GM18520 (cell line): Measurements from ENCODE around the gene FBXO31.
A peak's percentile ranks its signal among the peaks of the same experiment; 100 is the strongest.
"Not testable (repeated sequence)": the region's sequence is repeated elsewhere in the genome, so short reads cannot be mapped to it uniquely, and the experiment has no call there.

Experiments
- ATAC-seq: cut with Tn5 transposase; IDR thresholded peaks from one replicate; pipeline ENCODE4 v1.9.1; 2021; ENCODE audit not compliant: unreplicated experiment

Gene FBXO31

DNA sequence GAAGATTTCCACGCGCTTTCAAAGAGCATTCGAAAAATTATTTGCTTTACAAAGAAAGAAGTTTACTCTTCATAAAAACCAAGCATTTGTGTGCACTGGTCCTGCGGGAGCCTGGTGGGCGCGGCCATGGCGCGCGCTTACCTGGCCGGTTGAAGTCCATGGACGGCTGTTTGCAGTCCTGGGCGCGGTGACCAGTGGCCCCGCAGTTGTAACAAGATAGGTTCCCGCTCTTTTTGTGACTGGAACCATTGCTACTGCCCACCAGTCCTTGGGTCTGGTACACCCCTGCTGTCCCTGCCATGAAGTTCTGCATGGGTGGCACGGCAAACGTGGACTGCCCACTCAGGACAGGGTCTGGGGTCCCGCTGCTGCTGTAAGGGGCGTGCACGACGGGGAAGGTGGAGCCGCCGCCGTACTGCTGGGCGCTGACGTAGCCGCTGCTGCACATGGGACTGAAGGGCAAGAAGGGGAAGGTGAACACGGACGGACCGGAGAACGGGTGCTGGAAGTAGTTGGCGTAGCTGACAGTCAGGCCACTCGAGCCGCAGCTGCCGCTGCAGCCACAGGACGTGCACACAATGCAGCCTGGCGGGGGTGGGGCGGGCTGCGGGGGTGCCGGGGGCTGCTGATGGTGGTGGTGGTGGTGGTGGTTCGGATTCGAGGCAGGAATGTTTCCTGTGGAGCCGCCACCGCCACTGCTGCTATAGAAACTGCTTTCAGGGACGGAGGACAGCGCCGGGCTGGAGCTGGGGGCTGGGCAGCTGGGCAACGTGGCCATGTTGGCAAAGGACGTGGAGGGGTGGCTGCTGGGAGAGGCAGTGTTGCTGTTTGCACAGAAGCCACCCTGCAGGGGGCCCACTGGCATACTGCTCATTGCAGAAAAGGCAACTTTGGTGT is 28.0 kb upstream of the FBXO31 start:
- ATAC-seq, result no peak

DNA sequence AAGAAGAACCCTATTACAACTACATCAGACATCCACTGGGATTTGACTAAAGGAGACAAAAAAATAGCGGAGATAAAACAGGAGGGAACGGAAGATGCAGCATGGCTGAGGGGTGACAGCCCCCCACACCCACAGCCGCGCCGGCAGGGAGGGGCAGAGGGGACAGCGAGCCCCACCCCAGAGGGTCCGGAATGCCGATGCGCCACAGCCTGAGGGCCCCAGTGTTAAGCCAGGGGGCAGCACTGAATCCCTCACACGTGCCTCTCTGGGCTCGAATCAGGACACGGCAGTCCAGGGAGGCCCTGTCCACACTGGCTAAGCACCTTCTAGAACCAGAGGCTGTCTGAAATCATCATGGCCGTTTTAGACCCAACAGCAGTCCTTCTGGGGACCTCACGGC is 27.4 kb upstream of the FBXO31 start:
- ATAC-seq, result no peak

DNA sequence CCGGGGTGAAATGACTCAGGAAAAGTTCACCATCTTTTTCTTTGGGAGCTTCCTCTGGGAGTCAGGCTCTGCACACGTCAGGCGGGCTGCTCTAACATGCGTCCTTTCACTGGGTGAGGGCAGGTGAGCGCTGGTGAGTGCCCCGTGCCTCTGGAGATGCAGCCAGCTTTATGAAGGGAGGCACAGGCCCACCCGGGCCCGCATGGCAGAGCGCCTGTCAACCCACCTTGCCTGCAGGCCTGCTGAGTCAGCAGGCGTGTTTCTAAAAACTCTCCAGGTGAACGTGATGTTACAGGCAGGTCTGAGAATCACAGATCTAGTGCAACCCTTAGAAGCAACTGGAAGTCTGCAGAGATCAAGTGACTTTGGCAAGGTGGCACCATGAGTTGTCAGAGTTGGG is 27.0 kb upstream of the FBXO31 start:
- ATAC-seq, result no peak

DNA sequence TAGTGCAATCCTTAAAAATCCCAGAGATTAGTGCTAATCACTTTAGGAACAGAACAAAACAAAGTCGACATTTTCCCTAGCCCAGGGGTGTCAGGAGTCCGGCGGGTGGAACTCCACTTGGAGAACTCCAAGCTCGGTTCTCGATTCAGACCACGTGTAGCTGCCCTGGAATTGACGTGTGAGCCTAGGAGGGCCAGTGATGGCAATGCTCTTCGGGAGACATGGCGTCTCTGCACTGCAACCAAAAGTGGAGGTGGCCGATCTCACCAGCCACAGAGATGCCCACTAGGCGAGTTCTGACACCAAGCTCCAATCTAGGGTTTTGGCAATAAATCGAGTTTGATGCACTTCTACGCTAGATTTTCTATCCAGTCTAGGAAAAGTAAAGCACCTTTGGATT is 26.2 kb upstream of the FBXO31 start:
- no peak for ATAC-seq

DNA sequence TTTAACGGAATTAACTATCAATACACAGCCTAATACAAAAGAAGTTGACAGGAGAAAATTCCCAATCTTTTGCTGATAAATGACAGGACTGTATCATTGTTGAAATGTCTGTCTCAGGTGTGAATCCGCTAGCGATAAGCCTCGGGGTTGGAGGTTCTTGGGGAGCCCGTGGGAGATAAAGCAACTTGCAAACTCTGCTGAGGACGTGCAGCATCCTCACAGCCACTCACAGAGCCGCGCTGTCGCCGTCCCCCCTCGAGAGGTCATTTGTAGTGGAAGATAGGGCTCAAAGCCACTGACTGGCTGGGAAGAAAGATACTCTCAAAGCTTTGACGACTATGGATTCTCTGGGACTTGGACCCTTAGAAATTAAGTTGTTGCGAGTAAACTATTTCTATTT is 25.6 kb upstream of the FBXO31 start:
- ATAC-seq, result no peak

DNA sequence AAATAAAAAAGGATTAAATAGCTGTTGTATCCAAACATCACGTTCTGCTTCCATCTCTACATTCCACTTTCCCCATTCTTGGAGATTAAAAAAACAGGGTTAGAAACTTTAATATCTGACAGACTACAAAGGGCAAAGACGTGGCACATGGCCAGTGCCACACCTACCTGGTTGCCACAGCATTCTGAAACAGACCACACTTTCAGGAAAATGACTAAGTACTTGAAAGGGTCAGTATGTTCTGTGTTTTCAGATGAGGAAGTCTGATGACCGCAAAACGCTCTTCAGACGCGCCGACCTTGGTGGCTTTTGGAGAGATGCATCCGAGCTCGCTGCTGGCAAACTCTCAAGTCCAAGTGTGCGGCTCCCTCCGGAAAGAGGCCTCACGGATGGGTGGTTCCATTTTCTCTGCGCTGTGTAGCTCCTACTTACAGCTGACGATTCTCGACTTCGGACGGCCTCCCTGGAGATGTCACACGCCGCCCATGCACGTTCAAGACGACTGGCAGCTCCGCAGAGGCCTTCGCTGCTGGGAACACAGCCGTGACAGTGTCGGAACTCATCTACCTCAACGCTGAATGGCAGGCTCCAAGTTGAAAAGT is 24.0 kb upstream of the FBXO31 start:
- peak; percentile 39 for ATAC-seq

DNA sequence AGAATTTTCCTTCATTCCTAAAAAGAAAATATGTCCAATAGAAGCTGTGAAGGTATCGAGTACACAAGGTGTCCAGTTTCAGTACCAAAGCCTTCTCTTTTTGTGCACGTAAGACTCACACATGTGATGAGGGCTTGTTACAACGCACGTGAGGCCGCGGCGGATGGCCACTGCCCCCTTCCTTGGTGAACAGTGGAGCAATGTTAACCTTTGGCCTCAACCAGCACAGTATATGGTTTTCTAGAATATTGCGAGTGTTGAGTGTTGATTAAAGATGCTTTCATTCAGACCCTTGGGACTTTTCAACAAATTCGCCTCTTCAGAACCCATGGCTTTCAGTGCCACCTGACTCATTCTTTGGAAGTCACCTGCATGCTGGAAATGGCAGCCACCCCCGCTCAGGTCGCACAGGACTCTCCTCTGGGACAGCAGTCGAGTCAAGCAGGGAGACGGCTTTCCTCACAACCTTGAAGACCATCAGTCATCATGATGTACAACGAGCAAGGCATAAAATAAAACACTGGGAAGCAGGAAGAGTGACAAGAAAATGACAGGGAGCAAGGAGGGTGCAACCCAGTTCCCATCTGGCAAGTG is 23.0 kb upstream of the FBXO31 start:
- ATAC-seq, result no peak

DNA sequence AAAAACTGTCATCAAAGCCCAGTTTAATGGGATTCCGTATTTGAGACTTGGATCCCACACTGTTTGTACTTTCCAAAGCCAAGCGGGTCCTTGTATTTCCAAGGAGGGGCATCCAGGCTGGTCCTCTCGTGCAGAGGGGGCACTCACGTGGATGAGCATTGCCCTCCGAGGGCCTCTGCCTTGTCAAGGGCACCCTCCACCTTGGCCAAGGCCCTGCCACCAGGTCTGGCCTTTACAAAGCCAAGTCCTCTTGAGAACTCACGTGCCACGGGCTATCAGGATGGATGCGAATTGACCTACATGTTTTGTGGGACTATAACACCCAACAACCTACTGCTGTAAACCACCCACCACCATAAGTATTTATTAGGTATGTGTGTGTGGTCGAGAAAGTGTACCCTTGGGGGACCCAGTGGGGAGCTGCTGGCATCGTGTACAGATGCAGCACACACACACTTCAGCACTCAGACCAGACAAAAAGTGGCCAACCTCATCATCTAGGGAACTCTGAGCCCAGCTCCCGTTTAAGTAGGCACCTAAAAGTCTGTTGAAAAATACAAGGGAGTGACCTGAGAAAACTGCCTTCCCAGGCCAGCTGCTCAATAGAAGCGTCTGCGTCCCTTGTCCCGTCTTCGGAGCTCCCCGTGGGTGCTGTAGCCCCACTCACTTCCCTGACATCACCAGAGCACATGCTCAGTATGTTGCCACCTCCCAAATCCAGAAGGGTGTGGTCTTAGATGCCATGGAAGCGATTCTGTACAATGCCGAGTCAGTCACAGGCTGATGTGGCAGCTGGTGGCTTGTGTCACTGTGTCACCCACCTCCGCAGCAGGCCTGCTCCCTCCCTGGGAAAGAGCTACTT is 21.4 kb upstream of the FBXO31 start:
- ATAC-seq, result no peak

DNA sequence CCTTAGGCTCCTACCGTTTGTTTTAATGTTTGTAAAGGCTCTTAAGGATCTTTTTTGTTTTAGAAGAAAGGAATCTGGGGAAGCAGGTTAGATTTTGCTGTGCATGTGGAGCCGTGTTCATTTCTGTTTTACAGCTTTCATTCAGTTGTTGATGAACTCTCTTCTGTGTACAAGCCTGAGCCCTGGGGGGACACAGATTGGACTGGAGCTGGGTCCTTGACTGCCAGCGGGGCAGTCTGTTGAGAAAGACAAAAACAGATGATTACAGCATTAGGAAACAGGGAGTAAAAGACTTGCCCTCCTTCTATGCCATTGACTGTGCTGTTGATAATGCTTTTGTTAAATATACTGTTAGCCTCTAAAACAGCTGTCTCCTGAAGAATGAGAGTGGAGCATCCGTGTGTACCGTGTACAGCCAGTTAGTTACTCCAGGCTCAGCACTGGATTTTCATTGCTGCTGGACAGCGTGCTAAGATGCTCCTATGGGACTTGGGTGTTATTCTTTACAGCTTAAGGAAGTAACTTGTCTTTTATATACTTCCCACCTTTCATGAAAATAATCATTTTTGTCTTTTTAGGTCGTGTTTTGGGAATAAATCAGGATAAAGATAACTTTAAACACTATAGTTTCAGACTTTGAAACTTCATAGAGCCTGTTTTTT is 11.7 kb upstream of the FBXO31 start:
- ATAC-seq, result no peak

DNA sequence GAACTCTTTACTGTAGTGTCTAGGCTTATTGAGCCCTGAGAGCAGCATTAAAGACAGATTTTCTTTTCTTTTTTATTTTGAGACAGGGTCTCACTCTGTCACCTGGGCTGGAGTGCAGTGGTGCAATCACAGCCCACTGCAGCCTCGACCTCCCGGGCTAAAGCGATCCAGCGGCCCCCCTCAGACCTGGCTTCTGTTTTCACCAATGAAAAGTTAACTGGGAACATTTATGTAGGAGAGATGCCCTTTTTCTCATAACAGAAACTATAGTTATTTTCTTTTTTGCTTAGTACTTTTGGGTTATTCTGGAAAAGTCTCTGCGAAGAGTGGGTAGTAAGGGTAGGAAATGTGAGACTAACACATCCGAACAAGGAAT is 10.1 kb upstream of the FBXO31 start:
- ATAC-seq, result no peak

DNA sequence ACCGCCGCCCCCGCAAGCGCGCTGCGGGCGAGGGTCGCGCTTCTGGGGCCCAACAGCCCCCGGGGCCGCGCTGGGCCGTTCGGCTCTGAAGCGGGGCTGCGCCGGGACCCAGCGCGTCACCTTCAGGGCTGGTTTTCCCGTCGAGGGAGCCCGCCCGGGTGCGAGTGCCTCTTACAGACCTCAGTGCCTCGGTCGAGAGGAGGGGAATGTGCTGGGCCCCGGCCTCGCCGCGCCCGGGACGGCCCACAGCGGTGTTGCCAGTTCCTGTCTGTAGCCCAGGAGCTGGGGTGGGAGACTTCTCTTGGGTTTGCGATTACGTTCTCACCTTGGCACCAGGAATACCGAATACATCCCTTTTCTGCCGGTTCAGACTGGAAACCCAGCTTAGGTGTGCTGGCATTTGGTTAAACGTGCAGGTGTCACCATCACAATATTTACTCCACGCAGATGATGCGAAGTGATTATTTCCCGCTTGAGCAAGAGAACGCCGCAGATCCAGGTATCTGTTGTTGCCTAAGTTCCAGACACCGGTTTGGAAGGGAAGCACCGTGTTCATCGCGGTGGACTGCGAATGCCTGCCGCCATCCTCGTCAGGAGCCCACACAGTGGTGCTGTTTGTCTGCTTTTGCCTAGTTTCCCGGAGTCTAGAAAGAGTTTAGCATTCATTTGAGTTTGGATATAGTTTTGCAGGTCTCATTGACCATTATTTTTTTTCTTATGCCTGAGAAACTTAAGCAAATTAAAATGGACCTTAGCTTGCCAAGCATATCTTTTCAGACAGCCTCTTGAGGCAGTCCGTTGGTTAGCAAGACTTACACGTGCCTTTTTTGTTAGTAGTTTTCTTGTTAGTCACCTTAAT is 9.5 kb upstream of the FBXO31 start:
- no peak for ATAC-seq

DNA sequence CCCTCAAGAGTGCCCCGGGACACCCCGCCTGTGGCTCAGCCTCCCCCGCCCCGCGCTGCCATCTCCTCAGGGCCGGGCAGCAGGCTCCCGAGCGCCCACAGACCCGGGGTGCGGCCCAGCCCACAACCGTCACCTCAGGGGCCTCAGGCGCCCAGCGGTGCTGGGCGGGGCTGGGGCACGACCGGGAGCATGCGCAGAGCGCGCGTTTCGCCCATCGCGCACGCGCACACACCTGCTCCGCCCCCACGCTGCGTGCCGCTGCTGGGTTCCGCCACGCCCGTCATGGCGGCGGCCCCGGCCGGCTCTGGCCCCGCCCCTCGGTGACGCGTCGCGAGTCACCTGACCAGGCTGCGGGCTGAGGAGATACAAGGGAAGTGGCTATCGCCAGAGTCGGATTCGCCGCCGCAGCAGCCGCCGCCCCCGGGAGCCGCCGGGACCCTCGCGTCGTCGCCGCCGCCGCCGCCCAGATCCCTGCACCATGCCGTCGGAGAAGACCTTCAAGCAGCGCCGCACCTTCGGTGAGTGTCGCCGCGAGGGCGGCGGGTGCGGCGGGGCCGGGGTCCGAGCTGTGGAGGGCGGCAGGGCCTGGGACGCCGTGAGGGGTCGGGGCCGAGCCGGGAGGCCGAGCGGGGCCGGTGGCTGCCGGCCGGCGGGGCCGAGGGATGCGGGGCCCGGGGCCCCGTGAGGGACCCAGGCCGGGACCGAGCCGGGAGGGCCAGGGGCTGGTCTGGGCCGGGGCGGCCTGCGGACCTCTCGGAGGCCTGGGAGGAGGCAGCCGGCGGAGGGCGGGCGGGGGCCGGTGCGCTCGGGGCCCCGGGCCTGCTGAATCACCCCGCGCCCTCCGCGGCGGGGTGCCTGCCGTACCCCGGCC is 8.6 kb upstream of the FBXO31 start, which contains the start of gene MAP1LC3B:
MAP1LC3B (plus strand) TSS at position 387 of the 871 bp plus-strand sequence; CDS start at position 479, 92 bp downstream.
- peak; percentile 52 for ATAC-seq

DNA sequence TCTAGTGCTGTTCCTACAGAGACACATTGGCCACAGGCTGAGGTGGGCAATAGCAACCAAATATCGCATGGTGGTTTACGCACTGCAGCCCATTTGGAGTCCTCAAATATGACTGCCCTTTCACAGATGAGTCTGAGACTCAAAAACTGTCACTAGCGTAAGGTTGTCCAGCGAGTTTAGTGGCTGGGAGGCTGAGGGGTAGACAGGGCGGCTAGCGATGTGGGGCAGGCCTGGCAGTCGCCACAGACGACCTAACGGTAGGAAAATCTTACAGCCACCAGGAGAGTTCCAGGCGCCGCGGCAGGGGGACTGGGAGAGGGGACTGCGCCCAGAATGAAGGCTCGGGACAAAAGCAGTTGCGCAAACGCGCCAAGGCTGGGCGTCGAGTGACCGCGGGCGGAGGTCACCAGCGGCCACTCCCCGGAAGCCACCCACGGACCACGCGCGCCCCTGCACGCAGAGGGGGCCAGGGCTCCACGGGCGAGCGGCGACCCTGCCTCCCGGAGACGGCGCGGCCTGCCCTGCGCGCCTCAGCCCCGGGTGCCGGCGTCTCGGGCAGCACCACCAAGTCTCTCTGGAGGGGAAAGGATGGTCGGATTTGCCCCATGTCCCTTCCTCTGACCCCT is 7.9 kb upstream of the FBXO31 start:
- no peak for ATAC-seq

DNA sequence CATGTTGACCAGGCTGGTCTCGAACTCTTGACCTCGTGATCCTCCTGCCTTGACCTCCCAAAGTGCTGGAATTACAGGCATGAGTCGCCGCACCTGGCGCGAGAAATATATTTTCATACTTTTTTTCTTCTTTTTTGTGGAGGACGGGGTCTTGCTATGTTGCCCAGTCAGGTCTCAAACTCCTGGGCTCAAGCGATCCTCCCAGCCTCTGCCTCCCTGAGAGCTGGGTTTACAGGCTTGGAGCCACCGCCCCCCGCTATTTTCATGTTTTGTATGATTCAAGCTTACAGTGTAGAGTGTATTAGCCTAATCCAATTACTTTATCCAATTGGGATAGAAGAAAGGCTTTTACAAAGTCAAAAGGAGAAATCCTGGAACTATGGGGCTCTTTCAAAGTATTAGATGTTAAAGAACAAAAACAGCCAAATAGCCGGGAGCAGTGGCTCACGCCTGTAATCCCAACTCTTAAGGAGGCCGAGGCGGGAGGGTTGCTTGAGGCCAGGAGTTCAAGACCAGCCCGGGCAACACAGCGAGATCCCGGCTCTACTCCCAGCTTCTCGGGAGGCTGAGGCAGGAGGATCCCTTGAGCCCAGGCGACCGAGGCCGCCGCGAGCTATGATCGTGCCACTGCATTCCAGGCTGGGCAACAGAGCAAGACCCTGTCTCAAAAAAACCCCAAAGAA is 7.2 kb upstream of the FBXO31 start:
- no peak for ATAC-seq

DNA sequence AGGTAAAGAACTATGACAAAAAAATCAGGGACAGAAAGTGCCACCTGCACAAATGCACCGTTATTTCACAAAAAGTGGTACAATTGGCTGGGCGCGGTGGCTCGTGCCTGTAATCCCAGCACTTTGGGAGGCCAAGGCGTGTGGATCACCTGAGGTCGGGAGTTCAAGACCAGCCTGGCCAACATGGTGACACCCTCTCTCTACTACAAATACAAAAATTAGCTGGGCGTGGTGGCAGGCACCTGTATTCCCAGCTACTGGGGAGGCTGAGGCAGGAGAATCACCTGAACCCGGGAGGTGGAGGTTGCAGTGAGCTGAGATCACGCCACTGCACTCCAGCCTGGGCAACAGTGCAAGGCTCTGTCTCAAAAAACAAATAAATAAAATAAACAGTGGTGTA is 6.3 kb upstream of the FBXO31 start:
- not testable (repeated sequence) for ATAC-seq

DNA sequence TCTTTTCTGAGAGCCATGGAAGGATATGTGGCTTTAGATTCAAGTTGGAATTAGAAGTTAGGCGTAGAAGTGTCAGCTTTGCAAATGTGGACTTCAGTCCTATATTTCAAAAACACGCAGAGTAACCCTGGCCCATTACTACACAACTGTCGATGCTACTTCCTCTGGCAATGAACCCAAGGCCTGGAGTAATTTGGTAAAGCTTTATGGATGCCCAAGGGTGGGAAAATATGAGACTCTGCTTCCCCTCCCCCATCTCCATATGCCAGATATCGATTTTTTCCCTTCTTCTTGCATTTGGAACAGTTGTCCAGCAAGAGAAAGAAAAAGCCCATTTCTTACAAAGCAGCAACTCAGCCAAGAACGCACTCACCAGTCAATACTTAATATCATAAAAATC is 5.7 kb upstream of the FBXO31 start:
- ATAC-seq, result no peak

DNA sequence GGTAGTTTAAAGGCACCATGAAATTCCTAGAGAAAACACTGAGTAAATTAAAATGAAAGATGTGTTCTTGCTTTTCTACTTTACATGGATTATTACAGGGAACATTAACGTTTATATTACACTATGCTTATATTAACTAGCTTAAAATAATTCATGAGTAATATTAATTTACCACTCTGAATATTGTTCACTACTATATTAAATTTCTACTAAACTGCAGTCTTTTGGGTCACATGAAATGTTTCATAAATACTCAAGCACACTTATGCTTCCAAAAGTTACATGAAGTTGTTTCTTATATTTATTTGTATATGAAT is 5.2 kb upstream of the FBXO31 start:
- ATAC-seq, result no peak
